HFF-Myc (cell line): ENCODE measurements around the gene METTL16.

Experiments used
- DNase-seq: peaks from one replicate; pipeline ENCODE4 v3.0.0-alpha.2; 2011; ENCODE audit warnings: low read depth; ENCODE audit errors: extremely low read depth
- H3K4me3 ChIP-seq: replicated peaks from 2 replicates; pipeline ENCODE4 v1.5.1; 2011; ENCODE audit warnings: low read depth, mild to moderate bottlenecking, control low read depth, low read length
- TF ChIP-seq, protein P1 (sequence below): IDR thresholded peaks from 2 replicates; pipeline ENCODE4 v1.5.1; 2012; ENCODE audit warnings: mild to moderate bottlenecking, low read depth, low read length, control low read depth; ENCODE audit errors: missing control alignments

Gene METTL16

DNA sequence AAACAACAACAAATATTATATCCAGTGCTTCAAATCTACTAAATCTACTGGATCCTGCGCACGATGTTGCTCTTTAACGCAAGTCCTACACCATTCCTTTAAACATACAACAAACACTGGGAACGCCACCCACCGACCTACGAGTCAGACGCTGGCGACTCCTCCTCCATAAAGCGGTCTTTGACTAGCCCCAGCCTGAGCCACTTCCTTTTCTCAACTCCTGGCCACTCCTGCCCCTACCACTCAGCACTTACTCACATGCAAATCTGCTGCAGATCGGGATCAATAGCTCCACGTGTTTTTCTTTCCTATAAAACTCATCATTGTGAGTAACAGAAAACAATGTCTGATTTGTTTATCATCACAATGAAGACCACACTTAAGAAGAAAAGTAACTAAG lies 78.0 kb downstream of the METTL16 start:
- no peak for DNase-seq
- no peak overlapping the region for H3K4me3 ChIP-seq
- TF ChIP-seq, protein P1, sequence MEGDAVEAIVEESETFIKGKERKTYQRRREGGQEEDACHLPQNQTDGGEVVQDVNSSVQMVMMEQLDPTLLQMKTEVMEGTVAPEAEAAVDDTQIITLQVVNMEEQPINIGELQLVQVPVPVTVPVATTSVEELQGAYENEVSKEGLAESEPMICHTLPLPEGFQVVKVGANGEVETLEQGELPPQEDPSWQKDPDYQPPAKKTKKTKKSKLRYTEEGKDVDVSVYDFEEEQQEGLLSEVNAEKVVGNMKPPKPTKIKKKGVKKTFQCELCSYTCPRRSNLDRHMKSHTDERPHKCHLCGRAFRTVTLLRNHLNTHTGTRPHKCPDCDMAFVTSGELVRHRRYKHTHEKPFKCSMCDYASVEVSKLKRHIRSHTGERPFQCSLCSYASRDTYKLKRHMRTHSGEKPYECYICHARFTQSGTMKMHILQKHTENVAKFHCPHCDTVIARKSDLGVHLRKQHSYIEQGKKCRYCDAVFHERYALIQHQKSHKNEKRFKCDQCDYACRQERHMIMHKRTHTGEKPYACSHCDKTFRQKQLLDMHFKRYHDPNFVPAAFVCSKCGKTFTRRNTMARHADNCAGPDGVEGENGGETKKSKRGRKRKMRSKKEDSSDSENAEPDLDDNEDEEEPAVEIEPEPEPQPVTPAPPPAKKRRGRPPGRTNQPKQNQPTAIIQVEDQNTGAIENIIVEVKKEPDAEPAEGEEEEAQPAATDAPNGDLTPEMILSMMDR, result no peak

DNA sequence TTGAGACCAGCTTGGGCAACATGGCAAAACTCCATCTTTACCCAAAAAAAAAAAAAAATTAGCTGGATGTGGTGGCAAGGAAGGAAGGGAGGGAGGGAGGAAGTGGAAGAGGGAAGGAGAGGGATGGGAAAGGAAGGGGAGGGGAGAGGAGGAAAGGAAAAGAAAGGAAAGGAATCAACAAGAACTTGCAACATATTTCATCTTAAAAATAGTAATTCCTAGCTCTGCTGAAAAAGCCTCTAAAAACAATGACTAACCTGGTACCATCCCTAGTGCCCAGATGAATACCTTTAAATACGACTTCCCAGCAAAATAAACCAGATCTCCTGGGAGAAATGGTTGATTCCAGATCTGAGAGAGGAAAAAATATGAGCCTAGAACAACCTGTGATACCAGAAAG lies 83.8 kb downstream of the METTL16 start:
- TF ChIP-seq, protein P1, result no peak
- no peak overlapping the region for H3K4me3 ChIP-seq
- DNase-seq, result no peak

DNA sequence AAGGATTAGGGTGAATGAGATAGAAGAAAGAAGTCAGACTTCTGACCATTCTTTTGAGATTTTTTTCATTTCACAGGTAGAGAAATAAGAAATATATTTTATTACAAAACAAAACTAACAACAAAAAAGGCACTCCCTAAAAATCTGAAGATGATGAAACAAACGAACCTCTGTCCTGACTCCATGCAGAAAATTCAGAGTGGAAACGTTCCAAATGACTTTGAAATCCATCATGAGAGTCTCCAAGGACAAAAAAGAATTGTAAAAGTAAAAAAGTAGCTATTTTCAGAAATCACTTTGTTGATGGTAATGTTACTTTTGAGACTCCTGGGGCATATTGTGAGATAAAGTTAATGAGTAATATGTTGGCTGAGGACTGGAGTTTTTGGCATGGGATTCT lies 84.5 kb downstream of the METTL16 start:
- no peak for DNase-seq
- TF ChIP-seq, protein P1, result no peak
- H3K4me3 ChIP-seq, result no peak overlapping the region

DNA sequence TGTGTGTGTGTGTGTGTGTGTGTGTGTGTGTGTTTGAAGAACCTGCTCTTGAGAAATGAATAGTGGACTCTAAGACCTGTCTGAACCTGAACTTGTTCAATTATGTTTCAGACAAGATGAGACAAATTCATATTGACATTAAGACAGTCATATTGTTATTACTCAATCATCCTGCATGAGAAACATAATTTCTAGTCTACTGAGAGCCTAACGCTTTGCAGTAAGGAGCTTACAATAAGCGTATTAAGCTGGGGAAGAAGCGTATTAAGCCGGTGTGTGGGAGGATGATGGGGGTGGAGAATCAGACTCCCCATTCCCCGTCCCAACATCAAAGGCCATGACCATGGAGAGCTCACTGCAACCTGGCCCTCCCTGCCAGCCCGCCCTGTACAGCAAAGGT lies 88.4 kb downstream of the METTL16 start:
- DNase-seq, result no peak
- TF ChIP-seq, protein P1, result no peak

DNA sequence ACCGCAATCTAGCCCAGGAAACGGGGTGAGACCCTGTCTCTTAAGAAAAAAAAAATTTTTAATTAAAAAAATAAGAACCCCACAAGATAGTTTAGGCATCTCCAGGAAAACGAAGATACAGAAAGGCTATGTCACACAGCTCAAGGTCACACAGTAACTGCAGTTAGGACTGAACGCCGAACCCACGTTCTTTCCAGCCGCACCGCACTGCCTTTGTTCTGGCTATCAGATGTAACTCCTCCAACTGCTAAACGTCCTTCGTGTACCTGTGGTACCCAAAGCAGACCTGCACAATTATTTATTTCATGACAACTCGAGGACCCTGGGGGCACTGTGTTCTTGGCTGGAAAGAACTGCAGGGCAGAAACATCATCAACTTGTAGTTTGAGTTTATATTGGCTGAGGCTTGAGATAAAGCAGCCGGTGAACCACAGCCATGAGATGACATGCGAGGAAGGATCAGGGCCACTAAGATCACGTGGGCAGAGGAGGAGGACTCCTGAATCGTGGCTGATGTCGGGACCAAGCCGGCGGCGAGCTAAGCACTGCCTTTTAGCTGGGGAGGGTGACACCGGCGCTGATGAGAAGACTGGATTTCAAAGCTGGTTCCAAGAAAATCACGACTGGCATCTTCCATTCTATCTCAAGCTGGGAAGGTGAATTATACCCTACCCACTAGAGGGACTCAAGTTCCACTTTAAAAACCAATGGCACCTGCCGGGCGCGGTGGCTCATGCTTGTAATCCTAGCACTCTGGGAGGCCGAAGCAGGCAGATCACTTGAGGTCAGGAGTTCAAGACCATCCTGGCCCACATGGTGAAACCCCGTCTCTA lies 90.2 kb downstream of the METTL16 start:
- no peak for DNase-seq
- TF ChIP-seq, protein P1, result peak; percentile 4

More for the DNA sequence above, 88.4 kb downstream of the METTL16 start:
- no peak overlapping the region for H3K4me3 ChIP-seq

DNA sequence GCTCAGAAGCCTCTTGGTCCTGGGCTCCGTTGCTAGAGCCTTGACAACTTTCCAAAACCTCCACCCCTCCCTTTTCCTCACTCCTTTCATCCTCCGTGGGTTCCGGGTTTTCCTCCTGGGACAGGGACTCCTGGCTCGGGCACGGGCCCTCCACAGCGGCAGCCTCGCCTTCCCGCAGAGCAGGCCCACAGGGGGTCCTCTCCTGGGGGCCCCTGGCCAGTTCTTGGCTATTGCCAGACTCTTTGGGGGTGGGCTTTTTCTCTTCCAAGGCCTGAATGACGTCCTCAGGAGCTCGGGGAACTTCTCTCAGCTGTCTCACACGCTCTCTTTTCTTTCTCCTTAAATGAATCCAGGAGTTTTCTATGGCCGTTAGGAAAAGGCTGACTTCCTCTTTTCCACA lies 91.5 kb downstream of the METTL16 start:
- no peak for DNase-seq
- no peak overlapping the region for H3K4me3 ChIP-seq
- TF ChIP-seq, protein P1, result no peak

More for the DNA sequence above, 90.2 kb downstream of the METTL16 start:
- no peak overlapping the region for H3K4me3 ChIP-seq
